Upper lobe of left lung (tissue), 4 donors: Measurements from ENCODE around the gene PTEN.

Experiments used
- CTCF ChIP-seq, 6 experiments: fragments of 450-650 bp in 4 of 6; fragments of 200-600 bp in 2 of 6; sonication (generic) in 2 of 6; IDR thresholded peaks; one replicate each; pipeline ENCODE4 v1.5.1; 2016 to 2019; ENCODE audit warnings: antibody characterized with exemption in 6 of 6
- EP300 ChIP-seq, 4 donors: sonication (generic); formaldehyde crosslinking; IDR thresholded peaks; one replicate each; pipeline ENCODE4 v1.5.1; 2017; ENCODE audit warnings: antibody characterized with exemption in 4 of 4, control low read depth in 2 of 4
- POLR2A ChIP-seq, 4 donors: fragments of 450-650 bp; IDR thresholded peaks; one replicate each; pipeline ENCODE4 v1.5.1; 2016 to 2017; ENCODE audit warnings: antibody characterized with exemption in 4 of 4, mild to moderate bottlenecking in 2 of 4
- POLR2AphosphoS5 ChIP-seq, 2 donors: sonication (generic); formaldehyde crosslinking; IDR thresholded peaks; one replicate each; pipeline ENCODE4 v1.5.1; 2017; ENCODE audit warnings: antibody characterized with exemption in 2 of 2

GRCh38 chr10:87976101-87976743 is 112.8 kb downstream of the PTEN start:
- TF ChIP-seq CTCF (IDR thresholded peaks at IDR 0.05) (no peak), POLR2AphosphoS5 (IDR thresholded peaks at IDR 0.05) (no peak), POLR2A (IDR thresholded peaks at IDR 0.05) (no peak), EP300 (IDR thresholded peaks at IDR 0.05) (no peak)
